ENCODE results near the gene STIMATE. TPM values are rescaled to one million over a fixed set of nuclear protein-coding genes. Genes with fewer than 3 reads are reported as not detected.

STIMATE gene
- total RNA-seq, 2 donors from 2014 or later = 7.2 to 20.5 TPM

DNA sequence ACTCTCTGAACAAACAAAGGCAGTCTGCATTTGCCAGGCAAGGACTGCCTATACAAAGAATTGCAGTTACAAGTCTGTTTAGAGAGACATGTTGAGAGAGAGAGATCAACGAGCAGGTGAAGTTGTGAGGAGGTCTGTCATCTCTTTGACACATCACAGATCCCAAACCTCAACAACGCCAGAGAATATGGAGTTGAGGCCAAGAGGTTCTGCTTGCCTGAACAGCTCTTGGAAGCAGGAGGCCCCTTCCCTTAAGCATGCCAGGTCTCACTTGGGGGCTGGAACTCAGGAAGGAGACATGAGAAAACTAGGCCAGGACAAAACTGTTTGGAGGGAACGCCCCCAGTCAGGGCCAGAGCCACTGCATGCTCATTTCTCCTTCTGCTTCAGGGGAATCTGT, 40.2 kb downstream of the STIMATE start:
- no peaks in the 10 kb centered on the region for H3K4me1 ChIP-seq (replicated peaks)
- H3K27ac ChIP-seq = no peak overlapping the region
- intact Hi-C loops (cut with DNase I) = no loop called here
- H3K4me3 ChIP-seq = no peak overlapping the region
- H3K36me3 ChIP-seq = no peaks in the 10 kb centered on the region
- DNase-seq (ENCODE audit: low spot score) = no peak
- no peaks in the 10 kb centered on the region for H3K9me3 ChIP-seq
- H3K27me3 ChIP-seq (replicated peaks; ENCODE audit: insufficient read depth) = no peaks in the 10 kb centered on the region
- 69% methylated on average over 3 of the region's 3 CpGs for WGBS
- TF ChIP-seq, protein P1, sequence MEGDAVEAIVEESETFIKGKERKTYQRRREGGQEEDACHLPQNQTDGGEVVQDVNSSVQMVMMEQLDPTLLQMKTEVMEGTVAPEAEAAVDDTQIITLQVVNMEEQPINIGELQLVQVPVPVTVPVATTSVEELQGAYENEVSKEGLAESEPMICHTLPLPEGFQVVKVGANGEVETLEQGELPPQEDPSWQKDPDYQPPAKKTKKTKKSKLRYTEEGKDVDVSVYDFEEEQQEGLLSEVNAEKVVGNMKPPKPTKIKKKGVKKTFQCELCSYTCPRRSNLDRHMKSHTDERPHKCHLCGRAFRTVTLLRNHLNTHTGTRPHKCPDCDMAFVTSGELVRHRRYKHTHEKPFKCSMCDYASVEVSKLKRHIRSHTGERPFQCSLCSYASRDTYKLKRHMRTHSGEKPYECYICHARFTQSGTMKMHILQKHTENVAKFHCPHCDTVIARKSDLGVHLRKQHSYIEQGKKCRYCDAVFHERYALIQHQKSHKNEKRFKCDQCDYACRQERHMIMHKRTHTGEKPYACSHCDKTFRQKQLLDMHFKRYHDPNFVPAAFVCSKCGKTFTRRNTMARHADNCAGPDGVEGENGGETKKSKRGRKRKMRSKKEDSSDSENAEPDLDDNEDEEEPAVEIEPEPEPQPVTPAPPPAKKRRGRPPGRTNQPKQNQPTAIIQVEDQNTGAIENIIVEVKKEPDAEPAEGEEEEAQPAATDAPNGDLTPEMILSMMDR (IDR thresholded peaks at IDR 0.05) = no peak
- TF ChIP-seq POLR2A (IDR thresholded peaks at IDR 0.05) = no peak

DNA sequence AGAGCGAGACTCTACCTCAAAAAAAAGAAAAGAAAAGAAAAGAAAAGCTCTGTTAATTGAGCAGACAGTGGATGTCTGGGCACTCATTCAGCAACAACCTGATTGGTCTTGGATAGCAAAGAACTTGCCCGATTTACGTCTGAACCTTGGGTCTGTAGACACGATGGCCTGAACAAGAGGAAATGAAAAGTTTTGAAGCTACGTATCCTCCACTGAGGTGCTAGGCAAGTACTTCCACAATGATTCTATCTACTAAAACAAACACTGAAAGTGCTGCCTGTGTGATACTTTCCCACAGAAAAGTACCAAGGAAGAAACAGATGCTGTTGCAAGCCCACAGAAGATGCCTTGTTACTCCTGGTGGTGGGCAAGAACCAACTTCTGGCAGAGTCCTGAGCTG, 40.7 kb downstream of the STIMATE start:
- DNase-seq (ENCODE audit: low spot score) = no peak
- no peaks in the 10 kb centered on the region for H3K36me3 ChIP-seq
- no peak overlapping the region for H3K27ac ChIP-seq
- 82% methylated on average over 5 of the region's 5 CpGs for WGBS
- no peaks in the 10 kb centered on the region for H3K4me1 ChIP-seq (replicated peaks)
- no peaks in the 10 kb centered on the region for H3K27me3 ChIP-seq (replicated peaks; ENCODE audit: insufficient read depth)
- H3K9me3 ChIP-seq = no peaks in the 10 kb centered on the region
- intact Hi-C loops (cut with DNase I) = no loop called here
- H3K4me3 ChIP-seq = no peak overlapping the region
- TF ChIP-seq POLR2AphosphoS5 (IDR thresholded peaks at IDR 0.05) (no peak), POLR2A (IDR thresholded peaks at IDR 0.05) (no peak)
- TF ChIP-seq, protein P1 (IDR thresholded peaks at IDR 0.05) = no peak

GRCh38 chr3:52854013-52854412, 43.3 kb downstream of the STIMATE start:
- Histone ChIP-seq H3K27ac (no peak overlapping the region), H3K4me1 (replicated peaks) (no peaks in the 10 kb centered on the region), H3K9me3 (no peaks in the 10 kb centered on the region), H3K4me3 (no peak overlapping the region), H3K36me3 (no peaks in the 10 kb centered on the region), H3K27me3 (replicated peaks; ENCODE audit: insufficient read depth) (no peaks in the 10 kb centered on the region)
- TF ChIP-seq POLR2A (IDR thresholded peaks at IDR 0.05) (no peak), POLR2AphosphoS5 (IDR thresholded peaks at IDR 0.05) (no peak)
- TF ChIP-seq, protein P1 (IDR thresholded peaks at IDR 0.05) = no peak
- WGBS = 92% methylated on average over 2 of the region's 2 CpGs
- intact Hi-C loops (cut with DNase I) = no loop called here
- DNase-seq (ENCODE audit: low spot score) = no peak

GRCh38 chr3:52852419-52852818, 44.9 kb downstream of the STIMATE start:
- H3K9me3 ChIP-seq = no peaks in the 10 kb centered on the region
- no peaks in the 10 kb centered on the region for H3K36me3 ChIP-seq
- no peak for TF ChIP-seq POLR2AphosphoS5 (IDR thresholded peaks at IDR 0.05)
- no peak for TF ChIP-seq POLR2A (IDR thresholded peaks at IDR 0.05)
- TF ChIP-seq, protein P1 (IDR thresholded peaks at IDR 0.05) = no peak
- WGBS = 51% methylated on average over 2 of the region's 2 CpGs
- H3K27me3 ChIP-seq (replicated peaks; ENCODE audit: insufficient read depth) = no peaks in the 10 kb centered on the region
- intact Hi-C loops (cut with DNase I) = no loop called here
- no peak overlapping the region for H3K27ac ChIP-seq
- no peaks in the 10 kb centered on the region for H3K4me1 ChIP-seq (replicated peaks)
- no peak for DNase-seq (ENCODE audit: low spot score)
- H3K4me3 ChIP-seq = no peak overlapping the region

DNA sequence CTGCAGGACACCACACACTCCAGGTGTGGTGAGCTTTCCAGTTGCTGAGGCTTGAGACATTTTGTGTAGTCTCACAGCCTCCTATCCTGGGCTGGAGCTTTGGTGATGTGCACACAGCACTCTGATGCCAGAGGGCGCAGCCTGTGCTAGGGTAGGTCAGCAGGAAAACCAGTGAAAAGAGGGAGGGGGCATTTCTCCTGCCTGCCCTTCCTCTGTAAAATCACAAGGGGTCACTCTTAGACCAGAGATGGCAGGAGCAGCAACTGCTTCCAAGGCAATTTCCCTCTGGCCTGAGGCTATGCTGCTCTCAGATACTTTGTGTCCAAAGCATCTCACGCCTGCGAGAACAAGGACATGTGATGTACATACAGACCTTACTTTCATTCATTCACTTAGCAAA, 46.0 kb downstream of the STIMATE start:
- TF ChIP-seq POLR2AphosphoS5 (IDR thresholded peaks at IDR 0.05) = no peak
- TF ChIP-seq, protein P1 (IDR thresholded peaks at IDR 0.05) = peak in 3 of 4 experiments; percentile 16 to 59 (median 56)
- DNase-seq (ENCODE audit: low spot score) = no peak
- no peaks in the 10 kb centered on the region for H3K36me3 ChIP-seq
- no peaks in the 10 kb centered on the region for H3K4me1 ChIP-seq (replicated peaks)
- H3K27ac ChIP-seq = no peak overlapping the region
- no peaks in the 10 kb centered on the region for H3K9me3 ChIP-seq
- H3K4me3 ChIP-seq = no peak overlapping the region
- H3K27me3 ChIP-seq (replicated peaks; ENCODE audit: insufficient read depth) = no peaks in the 10 kb centered on the region
- WGBS = 37% methylated on average over 3 of the region's 3 CpGs
- intact Hi-C loops (cut with DNase I) = no loop called here

Measured in prostate gland (tissue), 2 donors.